ENCODE data around the gene C16orf74. TPM values are rescaled to one million over a fixed set of nuclear protein-coding genes. Genes with fewer than 3 reads are reported as not detected.

The C16orf74 gene
- total RNA-seq, 1 experiment from 2014 or later: 68.5 TPM

DNA sequence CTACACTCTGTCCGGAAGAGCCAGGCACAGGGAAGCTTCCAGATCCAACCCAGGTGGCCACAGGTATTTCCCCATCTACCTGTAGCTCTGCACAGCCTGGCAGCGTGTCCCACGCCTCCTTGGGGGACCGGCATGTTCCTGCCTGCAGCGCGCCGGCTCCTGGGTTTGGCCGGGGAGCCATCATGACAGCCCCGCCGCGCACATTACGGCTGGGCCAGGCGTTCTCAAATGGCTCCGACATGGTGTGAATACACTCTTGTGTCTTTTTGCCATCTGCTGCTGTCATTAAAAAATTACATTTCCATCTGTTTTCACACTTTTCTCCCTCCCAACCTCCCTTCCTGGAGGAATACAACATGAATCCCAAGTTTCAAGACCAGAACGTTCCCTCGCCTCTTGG lies 54.1 kb downstream of the C16orf74 start:
- intact Hi-C loops (cut with micrococcal nuclease): no loop called here
- Mint-ChIP-seq H3K27me3 (ENCODE audit: insufficient read depth, unreplicated experiment) (no peaks in the 10 kb centered on the region), H3K4me1 (ENCODE audit: insufficient read depth, unreplicated experiment) (no peaks in the 10 kb centered on the region), H3K27ac (ENCODE audit: low read depth, unreplicated experiment) (no peak overlapping the region), H3K36me3 (ENCODE audit: insufficient read depth, unreplicated experiment) (no peaks in the 10 kb centered on the region), H3K9me3 (ENCODE audit: unreplicated experiment) (no peaks in the 10 kb centered on the region), H3K4me3 (ENCODE audit: unreplicated experiment) (no peak overlapping the region)
- ChIA-PET POLR2A (interaction anchor here (0.7 kb wide), 1 partner anchor 215 kb away, joined by 3 read pairs; no protein-coding TSS in a partner anchor), CTCF (interaction anchor here (0.6 kb wide), 2 partner anchors 206 to 452 kb away, joined by 4 to 5 read pairs; no protein-coding TSS in a partner anchor)
- no peak for DNase-seq (ENCODE audit: unreplicated experiment)
- BruUV-seq (replicated peaks): no TSS peak
- TF ChIP-seq, protein P1, sequence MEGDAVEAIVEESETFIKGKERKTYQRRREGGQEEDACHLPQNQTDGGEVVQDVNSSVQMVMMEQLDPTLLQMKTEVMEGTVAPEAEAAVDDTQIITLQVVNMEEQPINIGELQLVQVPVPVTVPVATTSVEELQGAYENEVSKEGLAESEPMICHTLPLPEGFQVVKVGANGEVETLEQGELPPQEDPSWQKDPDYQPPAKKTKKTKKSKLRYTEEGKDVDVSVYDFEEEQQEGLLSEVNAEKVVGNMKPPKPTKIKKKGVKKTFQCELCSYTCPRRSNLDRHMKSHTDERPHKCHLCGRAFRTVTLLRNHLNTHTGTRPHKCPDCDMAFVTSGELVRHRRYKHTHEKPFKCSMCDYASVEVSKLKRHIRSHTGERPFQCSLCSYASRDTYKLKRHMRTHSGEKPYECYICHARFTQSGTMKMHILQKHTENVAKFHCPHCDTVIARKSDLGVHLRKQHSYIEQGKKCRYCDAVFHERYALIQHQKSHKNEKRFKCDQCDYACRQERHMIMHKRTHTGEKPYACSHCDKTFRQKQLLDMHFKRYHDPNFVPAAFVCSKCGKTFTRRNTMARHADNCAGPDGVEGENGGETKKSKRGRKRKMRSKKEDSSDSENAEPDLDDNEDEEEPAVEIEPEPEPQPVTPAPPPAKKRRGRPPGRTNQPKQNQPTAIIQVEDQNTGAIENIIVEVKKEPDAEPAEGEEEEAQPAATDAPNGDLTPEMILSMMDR (IDR thresholded peaks at IDR 0.05; ENCODE audit: unreplicated experiment): no peak

GRCh38 chr16:85695196-85696128 lies 55.4 kb downstream of the C16orf74 start:
- DNase-seq (ENCODE audit: unreplicated experiment): no peak
- Mint-ChIP-seq H3K36me3 (ENCODE audit: insufficient read depth, unreplicated experiment) (no peaks in the 10 kb centered on the region), H3K9me3 (ENCODE audit: unreplicated experiment) (no peaks in the 10 kb centered on the region), H3K27me3 (ENCODE audit: insufficient read depth, unreplicated experiment) (no peaks in the 10 kb centered on the region), H3K27ac (ENCODE audit: low read depth, unreplicated experiment) (no peak overlapping the region), H3K4me3 (ENCODE audit: unreplicated experiment) (no peak overlapping the region), H3K4me1 (ENCODE audit: insufficient read depth, unreplicated experiment) (no peaks in the 10 kb centered on the region)
- ChIA-PET POLR2A (interaction anchor here (1.3 kb wide), 1 partner anchor 80 kb away, joined by 4 read pairs; no protein-coding TSS in a partner anchor), CTCF (interaction anchor here (1.0 kb wide), 1 partner anchor 24 kb away, joined by 3 read pairs; no protein-coding TSS in a partner anchor)
- BruUV-seq (replicated peaks): no TSS peak
- TF ChIP-seq, protein P1 (IDR thresholded peaks at IDR 0.05; ENCODE audit: unreplicated experiment): no peak
- intact Hi-C loops (cut with micrococcal nuclease): no loop called here

DNA sequence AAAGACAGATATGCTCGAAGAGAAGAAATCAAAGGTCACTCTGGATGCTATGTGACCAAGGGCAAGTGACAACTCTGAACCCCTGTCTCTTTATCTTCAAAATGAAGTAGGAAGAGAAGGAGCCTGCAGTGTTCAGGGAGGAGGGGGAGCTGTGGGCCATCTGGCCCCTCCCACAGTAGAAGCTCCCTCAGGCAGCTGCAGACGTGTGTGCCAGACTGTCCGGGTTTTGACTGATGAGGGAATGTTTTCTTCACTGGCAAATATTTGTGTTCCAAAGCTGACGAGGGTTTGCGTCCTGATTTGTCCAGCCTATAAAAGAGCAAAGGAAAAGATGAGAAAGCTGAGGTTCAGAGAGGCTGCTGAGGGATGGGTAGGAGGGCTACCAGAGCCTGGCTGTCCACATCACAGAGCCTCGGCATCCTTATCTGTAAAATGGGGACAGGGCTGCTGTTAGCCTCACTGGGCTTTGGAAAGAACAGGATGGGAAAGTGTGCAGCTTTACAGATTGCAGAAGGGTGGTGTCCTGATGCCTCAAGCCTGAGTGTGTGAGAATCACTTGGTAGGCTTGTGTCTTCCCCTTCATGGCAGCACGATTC lies 60.3 kb downstream of the C16orf74 start:
- no peak overlapping the region for H3K4me3 Mint-ChIP-seq (ENCODE audit: unreplicated experiment)
- no TSS peak for BruUV-seq (replicated peaks)
- ChIA-PET CTCF (interaction anchor here (0.7 kb wide), 1 partner anchor 26 kb away, joined by 3 read pairs; no protein-coding TSS in a partner anchor), POLR2A (interaction anchor here (1.0 to 1.4 kb wide), 2 partner anchors 8 to 43 kb away, joined by 3 read pairs; no protein-coding TSS in a partner anchor)
- H3K27me3 Mint-ChIP-seq (ENCODE audit: insufficient read depth, unreplicated experiment): no peaks in the 10 kb centered on the region
- no peaks in the 10 kb centered on the region for H3K4me1 Mint-ChIP-seq (ENCODE audit: insufficient read depth, unreplicated experiment)
- TF ChIP-seq, protein P1 (IDR thresholded peaks at IDR 0.05; ENCODE audit: unreplicated experiment): no peak
- H3K36me3 Mint-ChIP-seq (ENCODE audit: insufficient read depth, unreplicated experiment): no peaks in the 10 kb centered on the region
- intact Hi-C loops (cut with micrococcal nuclease): no loop called here
- H3K27ac Mint-ChIP-seq (ENCODE audit: low read depth, unreplicated experiment): no peak overlapping the region
- no peaks in the 10 kb centered on the region for H3K9me3 Mint-ChIP-seq (ENCODE audit: unreplicated experiment)
- no peak for DNase-seq (ENCODE audit: unreplicated experiment)

DNA sequence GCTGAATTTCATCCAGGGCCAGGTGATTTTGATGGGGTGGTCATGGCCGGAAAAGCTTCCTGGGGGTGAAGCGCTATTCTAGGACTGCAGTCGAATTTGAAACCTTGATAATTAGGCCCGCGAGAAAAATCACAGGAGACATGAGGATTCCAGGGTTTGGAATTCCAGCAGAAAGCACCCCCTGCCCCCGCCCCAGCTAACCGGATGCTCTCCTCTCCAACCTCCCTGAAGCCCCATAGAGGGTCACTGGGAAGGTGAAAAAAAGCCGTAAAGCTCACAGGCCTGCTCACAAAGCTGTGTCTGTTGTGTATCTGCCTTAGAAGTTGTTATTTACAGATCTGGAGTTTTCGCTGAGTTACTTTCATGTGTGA lies 61.0 kb downstream of the C16orf74 start:
- H3K36me3 Mint-ChIP-seq (ENCODE audit: insufficient read depth, unreplicated experiment): no peaks in the 10 kb centered on the region
- CTCF ChIA-PET: interaction anchor here (0.7 kb wide), 1 partner anchor 26 kb away, joined by 3 read pairs; no protein-coding TSS in a partner anchor
- no peaks in the 10 kb centered on the region for H3K4me1 Mint-ChIP-seq (ENCODE audit: insufficient read depth, unreplicated experiment)
- intact Hi-C loops (cut with micrococcal nuclease): no loop called here
- H3K9me3 Mint-ChIP-seq (ENCODE audit: unreplicated experiment): no peaks in the 10 kb centered on the region
- DNase-seq (ENCODE audit: unreplicated experiment): no peak
- no peak overlapping the region for H3K27ac Mint-ChIP-seq (ENCODE audit: low read depth, unreplicated experiment)
- POLR2A ChIA-PET: interaction anchor here (1.0 to 1.4 kb wide), 2 partner anchors 9 to 44 kb away, joined by 3 read pairs; no protein-coding TSS in a partner anchor
- H3K27me3 Mint-ChIP-seq (ENCODE audit: insufficient read depth, unreplicated experiment): no peaks in the 10 kb centered on the region
- H3K4me3 Mint-ChIP-seq (ENCODE audit: unreplicated experiment): no peak overlapping the region
- BruUV-seq (replicated peaks): no TSS peak
- TF ChIP-seq, protein P1 (IDR thresholded peaks at IDR 0.05; ENCODE audit: unreplicated experiment): no peak
